GM19324 (cell line): ENCODE measurements around the gene FBN1.

Experiments used
- ATAC-seq: cut with Tn5 transposase; IDR thresholded peaks from one replicate; pipeline ENCODE4 v1.9.1; 2021; ENCODE audit warnings: mild to moderate bottlenecking, moderate library complexity; ENCODE audit not compliant: unreplicated experiment, low FRiP score

FBN1 gene

DNA sequence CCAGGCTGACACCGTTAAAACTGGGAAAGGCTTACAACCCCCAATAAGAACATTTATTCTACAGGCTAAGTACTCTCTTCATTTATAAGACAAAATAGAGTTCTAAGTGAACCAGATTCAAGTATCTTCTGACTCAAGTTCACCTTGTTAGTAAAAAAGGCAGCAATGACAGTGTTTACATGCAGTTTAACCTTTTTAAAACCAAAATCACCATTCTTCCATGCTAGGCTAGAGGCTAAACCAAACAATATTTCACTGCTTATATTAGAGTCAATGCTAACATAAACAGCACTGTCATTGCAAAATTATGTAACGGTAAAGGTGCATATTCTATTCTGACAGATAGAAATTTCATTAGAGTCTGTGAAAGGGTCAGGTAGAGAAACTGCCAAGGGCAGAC is 118.0 kb downstream of the FBN1 start:
- no peak for ATAC-seq

DNA sequence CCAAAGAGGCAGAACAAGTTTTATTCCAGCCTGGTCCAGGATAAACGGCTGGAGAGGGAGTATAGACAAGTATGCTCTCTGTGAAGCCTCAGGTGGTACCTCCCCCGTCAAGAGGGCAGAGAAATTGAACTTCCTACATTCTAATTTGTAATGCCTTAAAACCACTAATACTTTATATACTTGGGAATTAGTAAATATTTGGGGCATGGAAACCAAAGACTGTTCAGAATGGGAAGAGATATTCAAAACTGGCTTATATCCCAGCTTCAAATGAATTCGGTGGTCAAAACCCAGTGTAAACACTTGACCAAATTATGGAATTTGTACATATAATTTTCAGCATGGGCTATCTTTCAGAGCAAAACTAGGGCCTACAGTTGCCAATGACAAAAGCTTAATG is 122.6 kb downstream of the FBN1 start:
- ATAC-seq, result no peak

DNA sequence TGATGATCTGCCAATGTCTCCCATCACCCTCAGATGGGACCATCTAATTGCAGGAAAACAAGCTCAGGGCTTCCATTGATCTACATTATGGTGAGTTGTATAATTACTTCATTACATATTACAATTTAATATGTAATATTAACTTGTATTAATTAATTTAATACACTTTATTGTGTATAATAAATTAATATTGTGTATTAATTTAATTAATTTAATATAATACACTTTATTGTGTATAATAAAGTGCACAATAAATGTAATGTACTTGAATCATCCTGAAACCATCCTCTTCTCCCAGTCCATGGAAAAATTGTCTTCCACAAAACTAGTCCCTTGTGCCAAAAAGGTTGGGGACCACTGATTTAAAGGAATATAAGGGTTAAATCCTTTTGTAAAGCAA is 123.4 kb downstream of the FBN1 start:
- no peak for ATAC-seq

DNA sequence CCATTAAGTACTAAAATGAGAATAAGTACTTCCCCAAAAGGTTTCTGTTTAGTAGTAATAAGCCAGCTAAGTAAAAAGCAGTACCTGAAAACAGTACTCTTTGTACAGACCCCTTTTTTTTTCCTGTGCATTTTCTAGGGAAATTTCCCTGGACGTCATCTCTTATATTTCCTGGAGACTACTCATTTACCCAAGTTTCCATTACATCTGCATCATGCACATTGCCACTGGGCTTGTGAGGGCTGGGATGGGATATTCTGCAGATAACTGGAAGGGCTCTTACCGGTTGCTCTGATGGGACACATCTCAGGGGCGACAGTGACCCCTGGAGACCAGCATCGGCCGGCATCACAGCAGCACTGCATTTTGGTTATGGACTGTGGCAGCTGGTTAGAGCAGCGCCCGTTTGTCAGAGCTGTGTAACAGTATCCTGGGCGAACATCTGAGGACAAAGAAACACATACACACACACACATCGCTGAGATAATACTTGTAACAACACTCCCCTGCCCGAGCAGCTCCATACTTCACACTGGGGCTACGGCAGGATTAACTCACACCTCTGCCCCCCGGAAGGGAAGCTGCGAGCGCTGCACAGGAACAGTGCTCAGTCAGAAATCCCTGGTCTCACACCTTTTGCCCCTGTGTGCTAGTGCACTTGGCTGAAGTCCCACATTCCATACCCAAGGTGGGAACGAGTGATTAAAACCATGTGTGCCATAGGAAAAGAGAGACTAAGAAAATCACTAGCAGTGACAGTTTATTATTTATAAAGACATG is 124.9 kb downstream of the FBN1 start:
- no peak for ATAC-seq

DNA sequence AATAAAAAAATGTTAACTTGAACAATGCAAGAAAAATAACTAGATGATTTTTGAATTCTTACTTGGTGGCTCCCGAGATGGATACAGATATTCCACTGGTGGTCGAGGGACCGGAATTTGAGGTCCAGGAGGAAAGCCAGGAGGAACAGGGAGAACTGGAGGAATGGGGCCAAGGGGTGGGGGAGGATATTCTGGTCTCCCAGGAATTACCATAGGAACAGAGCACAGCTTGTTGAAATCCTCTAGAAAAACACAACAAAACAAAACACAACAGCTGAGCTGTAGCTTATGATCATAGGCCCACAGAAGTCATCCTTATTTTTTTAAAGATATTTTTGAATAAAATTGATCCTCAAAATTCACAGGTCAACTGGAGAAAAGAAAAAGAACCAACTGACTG is 129.4 kb downstream of the FBN1 start:
- ATAC-seq, result no peak

DNA sequence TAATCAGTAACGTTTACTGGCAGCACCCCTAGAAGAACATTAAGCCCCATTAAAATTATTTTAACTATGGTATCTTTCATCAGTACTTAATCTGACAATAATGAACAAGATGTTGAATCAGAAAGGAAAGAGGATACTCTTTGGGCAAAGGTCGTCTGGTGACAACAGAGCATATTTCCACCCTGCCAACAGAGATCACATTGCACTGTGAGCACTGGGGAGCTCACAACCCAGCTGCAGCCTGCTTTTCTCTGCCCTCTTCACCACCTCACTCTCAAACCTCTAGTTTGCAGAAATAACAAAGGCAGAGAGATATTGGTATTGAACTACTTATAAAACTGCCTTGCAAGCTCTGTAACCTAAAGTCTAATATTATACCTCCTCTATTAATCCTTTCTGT is 130.0 kb downstream of the FBN1 start:
- no peak for ATAC-seq

DNA sequence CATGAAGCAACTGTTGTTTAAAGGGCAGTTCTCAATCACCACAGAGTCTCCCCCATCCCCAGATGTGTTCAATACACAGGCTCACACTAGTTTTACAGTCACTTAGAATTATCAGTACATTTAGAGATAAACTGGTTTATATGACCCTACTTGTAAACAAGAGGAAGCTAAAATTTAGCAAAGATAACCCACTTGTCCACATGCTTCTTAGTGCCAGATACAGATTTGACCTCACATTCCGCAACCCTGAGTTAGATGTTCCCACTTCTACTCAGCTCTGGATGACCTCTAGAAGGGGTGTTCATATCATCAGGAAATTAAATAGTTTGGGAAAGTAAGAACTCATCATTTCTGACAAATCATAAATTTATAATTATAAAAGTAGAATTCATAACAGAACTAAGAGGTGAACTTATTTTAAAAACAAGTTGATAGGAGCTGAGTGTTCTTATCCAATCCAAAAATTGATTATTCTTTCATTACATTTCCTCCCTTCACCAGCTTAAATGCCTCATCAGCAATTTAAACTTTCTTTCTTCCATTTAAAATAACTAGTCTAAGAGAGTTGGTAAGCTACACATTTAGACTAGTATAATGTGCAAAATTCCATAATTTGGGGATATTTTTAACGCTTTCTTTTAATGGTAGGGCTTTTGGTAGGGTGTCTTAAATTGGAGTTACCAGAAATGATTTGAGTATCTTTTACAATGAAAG is 131.2 kb downstream of the FBN1 start:
- no peak for ATAC-seq

DNA sequence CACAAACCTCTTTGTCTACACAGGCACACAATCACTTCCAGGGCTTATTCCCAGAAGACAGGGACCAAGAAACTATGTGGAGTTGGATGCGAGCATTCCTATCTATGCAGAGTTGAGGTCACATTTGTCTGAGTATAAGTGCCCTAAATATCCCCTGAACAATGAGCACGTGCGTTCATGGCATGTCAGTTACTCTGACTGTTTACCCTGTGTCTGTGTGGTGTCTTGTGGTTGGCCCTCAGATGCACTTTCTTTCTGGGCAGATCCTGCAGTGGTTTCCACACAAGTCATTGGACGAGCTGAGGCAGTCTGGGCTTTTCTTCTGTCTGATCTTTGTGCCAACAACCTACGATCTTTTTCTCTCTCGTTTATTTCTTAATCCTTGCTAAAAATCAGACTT is 134.5 kb downstream of the FBN1 start:
- no peak for ATAC-seq

DNA sequence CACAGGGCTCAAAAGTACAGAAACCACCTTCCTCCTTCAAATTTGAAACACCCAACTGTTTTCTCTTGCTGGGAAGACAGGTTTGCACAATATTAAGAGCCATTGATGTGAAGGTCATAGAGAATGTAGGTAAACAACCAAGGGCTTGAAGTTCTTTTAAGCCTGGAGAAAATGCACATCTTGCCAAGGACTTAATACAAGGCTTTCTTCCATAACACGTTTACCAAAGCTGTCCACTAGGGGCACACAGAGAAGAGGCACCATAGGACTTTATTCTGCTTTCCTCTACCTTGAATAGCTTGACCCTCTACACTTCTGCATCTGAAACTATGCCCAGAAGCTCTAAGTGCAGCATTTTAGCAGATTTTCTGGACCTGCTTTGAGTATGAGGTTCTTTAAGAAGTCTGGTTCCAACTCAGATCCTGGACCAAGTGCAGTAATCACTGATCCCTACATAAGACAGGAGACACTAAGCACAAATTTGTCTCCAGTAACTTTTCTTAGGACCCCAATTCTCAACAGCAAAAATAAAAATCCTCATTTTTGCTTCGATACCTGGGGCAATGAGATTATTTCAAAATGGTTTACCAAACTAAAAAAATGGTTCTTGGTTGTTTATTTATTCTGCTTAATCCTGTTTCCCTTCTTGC is 138.0 kb downstream of the FBN1 start:
- ATAC-seq, result peak; percentile 75

DNA sequence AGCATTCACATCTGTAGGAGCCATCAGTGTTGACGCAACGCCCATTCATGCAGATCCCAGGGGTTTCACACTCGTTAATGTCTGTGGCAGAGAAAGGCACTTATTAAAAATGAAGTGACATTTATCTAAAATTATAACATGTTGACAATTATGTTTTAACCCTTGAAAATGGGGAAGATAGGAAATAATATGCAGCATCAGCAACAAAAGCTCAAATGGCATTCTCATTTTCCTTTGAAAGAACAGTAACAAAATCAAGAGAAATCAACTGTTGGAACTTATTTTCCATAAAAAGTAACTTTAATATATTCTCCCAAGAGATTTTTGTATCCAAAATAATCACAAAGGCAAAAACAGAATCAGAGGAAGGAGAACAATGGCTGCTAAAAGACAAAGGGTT is 140.4 kb downstream of the FBN1 start:
- no peak for ATAC-seq

DNA sequence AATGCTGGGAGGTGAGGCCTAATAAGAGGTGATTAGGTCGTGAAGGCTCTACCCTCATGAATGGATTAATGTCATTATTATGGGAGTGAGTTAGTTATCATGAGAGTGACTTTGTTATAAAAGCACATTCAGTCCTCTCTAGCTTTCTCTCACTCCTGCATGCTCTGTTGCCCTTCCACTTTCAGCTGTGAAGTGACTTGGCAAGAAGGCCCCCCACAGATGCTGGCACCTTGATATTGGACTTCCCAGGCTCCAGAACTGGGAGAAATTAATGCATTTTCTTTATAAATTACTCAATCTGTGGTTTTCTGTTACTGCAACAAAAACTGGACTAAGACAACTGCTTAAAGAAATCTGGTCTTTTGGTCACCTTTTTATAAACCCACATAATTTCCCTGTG is 144.3 kb downstream of the FBN1 start:
- ATAC-seq, result no peak

DNA sequence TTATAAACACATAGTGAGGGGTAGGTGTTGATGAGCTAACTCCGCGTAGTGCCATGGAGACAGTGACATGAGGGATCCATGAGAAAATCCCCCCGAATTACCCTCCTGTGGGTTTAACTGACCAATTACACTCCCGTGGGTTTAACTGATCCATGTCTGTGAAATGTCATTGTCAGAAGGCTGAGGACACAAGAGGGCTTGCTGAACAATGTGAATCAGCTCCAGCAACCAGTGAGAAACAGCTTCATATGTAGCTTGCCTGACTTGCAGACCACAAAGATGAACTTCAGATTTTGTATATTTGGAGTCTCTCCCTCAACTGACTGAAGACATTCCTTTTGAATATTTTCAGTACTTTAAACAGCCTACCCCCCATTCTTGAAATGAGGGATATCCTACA is 144.9 kb downstream of the FBN1 start:
- no peak for ATAC-seq

DNA sequence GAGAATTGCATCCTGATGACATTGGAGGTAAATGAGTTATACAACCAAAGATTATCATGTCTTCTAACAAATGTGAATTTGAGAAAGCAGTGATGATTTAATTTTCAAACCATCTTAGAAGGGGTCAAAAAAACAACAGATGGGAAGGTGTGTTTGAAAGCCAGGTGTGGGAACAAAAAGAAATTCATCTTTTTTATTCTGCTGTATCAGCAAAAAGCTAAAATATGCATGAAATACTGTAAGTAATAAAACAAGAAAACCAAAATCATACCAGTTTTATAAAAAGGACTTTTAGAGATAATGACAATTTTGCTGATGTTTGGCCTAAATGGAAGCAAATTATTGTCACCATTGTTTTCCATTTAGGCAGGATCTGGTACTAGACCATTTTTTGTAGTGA is 145.5 kb downstream of the FBN1 start:
- ATAC-seq, result no peak

DNA sequence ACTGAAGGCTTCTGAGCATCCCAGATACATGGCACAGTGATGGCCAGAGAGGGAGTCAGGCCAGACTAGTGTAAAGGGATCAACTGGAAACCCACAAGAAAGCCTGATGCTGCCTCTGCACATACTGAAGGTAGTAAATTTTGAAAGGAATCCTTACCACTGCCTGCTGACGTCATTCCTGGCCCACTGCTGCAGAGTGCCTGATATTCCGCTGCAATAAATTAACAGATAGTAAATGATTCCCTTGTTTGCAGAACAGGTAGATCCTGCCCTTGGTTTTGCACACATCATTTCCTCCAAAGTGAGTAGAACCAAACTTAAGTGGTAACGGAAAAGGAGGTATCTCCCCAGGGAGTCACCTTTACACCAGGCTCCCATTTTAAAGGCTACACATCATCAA is 146.7 kb downstream of the FBN1 start:
- no peak for ATAC-seq

DNA sequence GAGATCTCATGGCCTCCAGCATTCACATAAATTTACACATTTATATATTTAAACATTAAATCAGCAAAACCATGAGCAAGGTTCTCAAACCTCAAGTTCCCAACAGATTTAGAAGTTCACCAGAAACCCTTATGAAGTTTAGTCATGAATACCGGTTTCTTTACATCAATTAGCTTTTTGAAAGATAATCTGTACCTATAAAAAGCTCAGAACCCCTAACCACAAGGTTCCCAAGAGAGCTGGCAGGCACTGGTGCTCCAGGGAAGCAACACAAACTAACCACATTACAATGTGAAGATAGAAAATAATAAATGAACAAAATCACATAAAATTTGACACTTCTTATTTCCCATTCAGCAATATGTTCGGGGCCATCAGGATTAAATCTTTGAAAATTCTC is 150.9 kb downstream of the FBN1 start:
- no peak for ATAC-seq

DNA sequence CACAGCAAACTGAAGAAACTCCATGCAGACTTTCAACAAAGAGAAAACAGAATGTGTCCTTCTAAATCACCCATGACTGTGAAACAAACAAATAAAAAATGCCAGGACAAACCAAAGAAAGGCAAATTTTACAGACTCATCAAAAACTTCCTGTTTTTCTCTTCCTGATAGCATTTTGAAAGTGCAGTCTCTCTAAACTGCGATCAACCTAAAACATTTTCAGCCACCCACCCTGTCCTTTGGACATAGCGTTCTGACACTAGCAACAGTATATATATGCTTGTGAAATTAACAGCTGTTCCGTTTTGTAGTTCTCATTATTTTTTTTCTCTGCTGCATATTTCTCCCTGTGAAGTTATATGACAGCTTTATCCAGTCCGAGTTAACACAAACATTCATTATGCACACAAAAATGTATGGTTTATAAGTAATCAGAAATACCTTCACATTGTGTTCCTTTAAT is 151.7 kb downstream of the FBN1 start:
- ATAC-seq, result no peak

DNA sequence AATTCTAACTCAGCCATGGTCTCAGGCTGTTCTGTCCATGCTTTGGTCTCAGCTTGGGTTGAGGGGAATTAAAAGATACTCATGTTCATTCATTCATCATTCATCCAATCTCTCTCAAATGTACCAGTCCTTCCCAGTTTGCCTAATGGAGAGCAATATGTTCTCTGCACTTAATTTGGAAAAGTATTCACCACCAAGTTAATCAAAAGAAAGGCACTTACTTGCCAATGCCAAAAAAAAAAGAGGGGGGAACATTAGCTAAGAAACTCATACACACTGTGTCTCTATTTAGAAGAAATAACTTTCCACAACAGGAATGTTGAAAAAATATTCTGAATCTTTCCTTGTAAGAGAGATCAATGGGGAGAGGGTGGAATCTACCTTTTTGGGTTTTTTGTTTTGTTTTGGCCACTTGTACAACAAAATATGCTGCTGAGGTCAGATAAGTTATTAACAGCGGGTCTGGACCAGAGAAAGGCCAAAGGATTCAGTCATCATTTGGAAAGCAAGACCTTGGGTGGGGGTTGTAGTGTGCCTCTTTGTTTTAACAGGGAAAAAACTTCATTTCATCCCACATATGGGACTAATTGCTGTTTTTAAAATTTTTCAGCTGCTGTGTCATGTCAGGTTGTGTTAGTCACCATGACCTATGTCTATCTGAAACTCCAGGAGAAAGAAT is 152.3 kb downstream of the FBN1 start:
- ATAC-seq, result no peak

DNA sequence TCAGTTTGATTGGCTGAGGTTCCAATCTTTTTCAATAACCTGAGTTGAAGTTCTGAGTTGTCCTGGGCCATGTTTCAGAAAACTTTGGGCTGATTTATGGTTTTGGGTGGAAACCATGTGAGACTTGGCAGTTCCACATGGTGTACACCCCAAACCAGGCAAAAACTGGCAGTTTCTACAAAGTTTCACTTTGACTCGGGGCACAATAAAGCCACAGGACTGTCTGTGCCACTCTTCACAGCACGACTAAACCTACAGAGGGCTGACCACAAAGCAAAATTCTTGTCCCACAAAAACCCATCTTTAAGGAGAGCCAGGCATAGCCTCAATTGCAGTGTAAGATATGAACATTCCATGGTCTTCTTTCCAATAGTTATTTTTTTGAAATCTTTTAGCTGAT is 159.3 kb downstream of the FBN1 start:
- no peak for ATAC-seq

DNA sequence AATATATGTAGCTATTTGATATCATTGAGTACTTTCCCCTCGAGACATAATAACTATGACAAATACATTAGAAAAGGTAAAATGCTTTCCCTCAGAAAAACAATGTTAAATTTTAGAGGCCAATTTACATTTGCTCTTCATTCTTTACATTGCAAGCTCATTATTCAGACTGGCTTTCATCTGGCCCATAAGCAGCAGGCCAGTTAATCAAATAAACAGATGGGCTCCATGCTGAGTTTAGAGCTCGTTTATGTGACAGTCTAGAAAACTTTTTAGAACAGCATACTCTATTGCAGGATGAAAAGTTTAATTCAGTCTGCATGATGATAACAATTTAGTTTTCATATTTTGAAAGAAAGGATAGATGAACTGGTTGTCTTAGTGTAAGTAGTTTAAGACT is 163.7 kb downstream of the FBN1 start:
- ATAC-seq, result no peak

DNA sequence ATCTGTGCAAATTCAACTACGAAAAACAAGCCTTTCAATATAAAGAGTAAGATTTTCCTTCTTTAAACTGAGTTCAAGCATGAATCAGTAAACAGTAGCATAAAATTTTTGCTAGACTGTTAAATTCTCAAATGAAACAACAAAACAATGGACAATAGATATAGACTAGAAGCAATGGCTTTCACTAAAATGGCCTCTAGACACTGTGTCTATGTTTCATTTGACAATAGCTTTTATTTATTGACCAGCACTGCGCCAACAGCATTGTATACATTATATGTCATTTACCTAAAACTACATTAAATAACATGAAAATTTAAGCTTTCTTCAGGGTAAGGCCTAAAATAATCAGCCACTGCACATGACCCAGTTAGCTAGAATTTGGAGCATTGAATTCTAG is 165.8 kb downstream of the FBN1 start:
- ATAC-seq, result no peak

DNA sequence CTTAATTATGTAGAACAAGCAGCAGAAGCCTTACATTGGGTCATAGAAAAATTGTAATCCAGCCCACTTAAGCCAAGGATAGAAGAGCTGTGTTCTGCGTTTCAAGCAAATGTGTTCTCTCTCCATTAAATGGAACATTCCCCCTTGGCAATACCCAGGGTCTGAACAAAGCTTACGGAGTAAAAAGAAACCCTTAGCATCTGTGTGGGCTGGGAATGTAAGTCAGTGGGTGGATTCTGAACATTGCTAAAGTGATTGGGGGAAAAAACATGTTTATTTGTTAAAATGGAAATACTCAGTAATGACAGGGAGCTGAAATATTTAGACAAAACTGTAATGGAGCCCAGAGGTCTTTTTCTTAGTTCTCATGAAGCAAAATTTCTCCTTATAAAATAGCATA is 166.9 kb downstream of the FBN1 start:
- ATAC-seq, result no peak
